WTC11 (cell line): Measurements from ENCODE around the gene RIC3. TPM values are rescaled to one million over a fixed set of nuclear protein-coding genes. Genes with fewer than 3 reads are reported as not detected.

Source experiments
- ATAC-seq: fragments of 200-7000 bp; cut with Tn5 transposase; 2 replicates; pipeline ENCODE4 v1.10.0; 2021; ENCODE audit warnings: mild to moderate bottlenecking, moderate library complexity
- CTCF ChIA-PET: fragments of 300-600 bp; sonication (Branson Sonifier 250); formaldehyde crosslinking; loops from one replicate; lab custom pipeline; 2021; ENCODE audit warnings: antibody characterized with exemption; lab: Charles Lee
- POLR2A ChIA-PET: fragments of 350-600 bp; sonication (Branson Sonifier 250); formaldehyde crosslinking; loops from one replicate; lab custom pipeline; 2021; ENCODE audit warnings: antibody characterized with exemption; lab: Charles Lee
- DNase-seq: peaks from one replicate; pipeline ENCODE4 v3.0.0; 2021; ENCODE audit warnings: low spot score
- H3K27ac Mint-ChIP-seq: 2 replicates; pipeline ENCODE4 v1.8.0; 2021; ENCODE audit warnings: mixed read lengths
- H3K27me3 Mint-ChIP-seq: 2 replicates; pipeline ENCODE4 v1.8.0; 2021; ENCODE audit warnings: low read depth, mild to moderate bottlenecking, moderate library complexity, mixed read lengths
- H3K36me3 Mint-ChIP-seq: 2 replicates; pipeline ENCODE4 v1.8.0; 2021; ENCODE audit warnings: mixed read lengths
- H3K4me1 Mint-ChIP-seq: 2 replicates; pipeline ENCODE4 v1.8.0; 2022; ENCODE audit warnings: mixed read lengths
- H3K4me3 Mint-ChIP-seq: 2 replicates; pipeline ENCODE4 v1.8.0; 2021; ENCODE audit warnings: mild to moderate bottlenecking, moderate library complexity, mixed read lengths
- H3K9me3 Mint-ChIP-seq: 2 replicates; pipeline ENCODE4 v1.8.0; 2021; ENCODE audit warnings: mixed read lengths
- CREM ChIP-seq: sonication (generic); formaldehyde crosslinking; IDR thresholded peaks from 2 replicates; pipeline ENCODE4 v1.8.1; 2022; ENCODE audit warnings: mild to moderate bottlenecking, missing genetic modification reagents, moderate library complexity
- ELF4 ChIP-seq: sonication (generic); formaldehyde crosslinking; IDR thresholded peaks from 2 replicates; pipeline ENCODE4 v1.8.1; 2022; ENCODE audit warnings: low read depth, mild to moderate bottlenecking, moderate library complexity, missing genetic modification reagents
- GRHL2 ChIP-seq: fragments of 250-450 bp; sonication (Bioruptor Pico); IDR thresholded peaks from 2 replicates; pipeline ENCODE4 v1.8.0; 2022; ENCODE audit warnings: mild to moderate bottlenecking, moderate library complexity; ENCODE audit not compliant: insufficient replicate concordance, severe bottlenecking
- IRF2 ChIP-seq: sonication (generic); formaldehyde crosslinking; IDR thresholded peaks from 2 replicates; pipeline ENCODE4 v1.8.0; 2022; ENCODE audit warnings: low read depth, missing genetic modification reagents, borderline replicate concordance
- JUN ChIP-seq: sonication (generic); formaldehyde crosslinking; IDR thresholded peaks from 2 replicates; pipeline ENCODE4 v1.8.0; 2023; ENCODE audit warnings: mild to moderate bottlenecking, missing genetic modification reagents
- MXD4 ChIP-seq: fragments of 250-450 bp; sonication (Bioruptor Pico); IDR thresholded peaks from 2 replicates; pipeline ENCODE4 v1.8.0; 2021; ENCODE audit warnings: mild to moderate bottlenecking, moderate library complexity, borderline replicate concordance
- NFATC4 ChIP-seq: fragments of 250-450 bp; sonication (Bioruptor Pico); IDR thresholded peaks from 2 replicates; pipeline ENCODE4 v1.9.0; 2021; ENCODE audit warnings: mild to moderate bottlenecking
- RELA ChIP-seq: sonication (generic); formaldehyde crosslinking; IDR thresholded peaks from 2 replicates; pipeline ENCODE4 v1.8.1; 2022; ENCODE audit warnings: missing genetic modification reagents, mild to moderate bottlenecking, borderline replicate concordance
- SMAD3 ChIP-seq: sonication (generic); formaldehyde crosslinking; IDR thresholded peaks from 2 replicates; pipeline ENCODE4 v1.8.0; 2022; ENCODE audit warnings: missing genetic modification reagents, mild to moderate bottlenecking, borderline replicate concordance
- ZBTB21 ChIP-seq: sonication (generic); formaldehyde crosslinking; IDR thresholded peaks from 2 replicates; pipeline ENCODE4 v1.8.1; 2023; ENCODE audit warnings: mild to moderate bottlenecking, missing genetic modification reagents, borderline replicate concordance
- ZNF263 ChIP-seq: sonication (generic); formaldehyde crosslinking; IDR thresholded peaks from 2 replicates; pipeline ENCODE4 v1.8.1; 2022; ENCODE audit warnings: low read depth, mild to moderate bottlenecking, moderate library complexity, missing genetic modification reagents
- ZNF317 ChIP-seq: sonication (generic); formaldehyde crosslinking; IDR thresholded peaks from 2 replicates; pipeline ENCODE4 v1.8.1; 2023; ENCODE audit warnings: low read depth, mild to moderate bottlenecking, moderate library complexity, missing genetic modification reagents, borderline replicate concordance
- total RNA-seq: library from RNA; stranded (reverse); gene quantifications from 3 replicates; pipeline ENCODE4 v1.2.3, GENCODE V29; 2021
- TF ChIP-seq, protein P1 (sequence below): sonication (generic); formaldehyde crosslinking; IDR thresholded peaks from 2 replicates; pipeline ENCODE4 v1.8.1; 2023; ENCODE audit warnings: mild to moderate bottlenecking, missing genetic modification reagents
- TF ChIP-seq, protein P2 (sequence below): fragments of 250-450 bp; sonication (Bioruptor Pico); IDR thresholded peaks from 2 replicates; pipeline ENCODE4 v1.9.0; 2021; ENCODE audit warnings: mild to moderate bottlenecking
- TF ChIP-seq, protein P3 (sequence below): sonication (generic); formaldehyde crosslinking; IDR thresholded peaks from 2 replicates; pipeline ENCODE4 v1.8.1; 2022; ENCODE audit warnings: missing genetic modification reagents, borderline replicate concordance
- TF ChIP-seq, protein P4 (sequence below): fragments of 250-450 bp; sonication (Bioruptor Pico); IDR thresholded peaks from 2 replicates; pipeline ENCODE4 v1.9.0; 2021; ENCODE audit warnings: mild to moderate bottlenecking, borderline replicate concordance
- TF ChIP-seq, protein P5 (sequence below): sonication (generic); formaldehyde crosslinking; IDR thresholded peaks from 2 replicates; pipeline ENCODE4 v1.8.1; 2022; ENCODE audit warnings: low read depth, mild to moderate bottlenecking, moderate library complexity, missing genetic modification reagents, borderline replicate concordance
- TF ChIP-seq, protein P6 (sequence below): sonication (generic); formaldehyde crosslinking; IDR thresholded peaks from 2 replicates; pipeline ENCODE4 v1.8.1; 2022; ENCODE audit warnings: low read depth, missing genetic modification reagents, borderline replicate concordance
- TF ChIP-seq, protein P7 (sequence below): fragments of 250-450 bp; sonication (Bioruptor Pico); IDR thresholded peaks from 2 replicates; pipeline ENCODE4 v1.8.0; 2021; ENCODE audit warnings: mild to moderate bottlenecking
- TF ChIP-seq, protein P8 (sequence below): fragments of 250-450 bp; sonication (Bioruptor Pico); IDR thresholded peaks from 2 replicates; pipeline ENCODE4 v2.1.2; 2022; ENCODE audit warnings: mild to moderate bottlenecking, moderate library complexity

Gene RIC3
- total RNA-seq, 1 experiment from 2014 or later: 15.7 TPM

DNA sequence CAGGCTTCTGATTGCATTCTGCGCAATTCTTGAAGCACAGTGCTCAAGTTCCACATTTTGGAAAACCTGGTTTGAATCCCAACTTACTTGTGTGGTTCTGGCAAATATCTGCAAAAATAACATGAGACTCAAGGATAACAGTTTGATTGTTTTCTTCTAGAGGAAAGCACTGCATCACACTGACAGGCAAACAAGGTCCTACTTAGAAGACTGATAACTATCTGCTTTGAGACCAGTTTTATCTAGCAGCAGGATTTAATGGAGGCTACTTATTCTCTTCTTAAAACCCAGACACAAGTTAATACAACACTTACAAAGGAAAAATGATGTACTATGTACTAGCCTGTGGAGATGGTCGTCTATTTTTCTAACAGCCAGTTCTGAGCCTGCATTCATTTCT is 41.4 kb downstream of the RIC3 start:
- no peak overlapping the region for H3K4me3 Mint-ChIP-seq
- POLR2A ChIA-PET: no interaction called here
- ATAC-seq: no peak

DNA sequence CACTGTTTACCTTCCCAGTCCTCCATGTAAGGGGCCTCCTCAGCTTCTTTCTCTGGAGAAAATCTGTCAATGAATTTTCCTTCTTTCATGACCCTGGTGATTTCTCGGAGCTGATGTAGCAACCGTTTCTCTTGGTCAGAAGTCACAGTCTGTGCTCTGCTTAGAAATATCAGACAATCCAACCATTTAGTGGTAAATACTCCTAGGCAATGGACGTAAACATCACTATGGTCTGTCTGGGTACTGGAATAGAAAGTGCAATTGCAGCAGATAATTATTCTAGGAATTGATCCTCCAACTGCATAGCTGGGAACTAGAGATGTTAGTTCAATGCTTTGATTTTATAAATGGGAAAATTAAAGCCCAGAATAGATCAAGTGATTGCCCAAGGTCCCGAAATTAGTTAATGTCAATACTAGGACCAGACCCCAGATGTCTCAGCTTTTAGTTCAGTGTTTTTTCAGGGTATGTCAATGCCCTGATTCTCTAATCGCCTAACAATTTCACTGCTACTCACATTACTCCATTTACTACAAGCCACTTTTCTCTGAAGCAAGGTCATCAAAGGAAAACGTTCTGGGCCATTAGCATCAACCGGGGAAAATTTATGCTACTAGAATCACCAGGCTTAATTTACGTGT is 42.1 kb downstream of the RIC3 start:
- H3K9me3 Mint-ChIP-seq: no peaks in the 10 kb centered on the region
- DNase-seq (no peak), ATAC-seq (no peak)
- H3K4me1 Mint-ChIP-seq: no peaks in the 10 kb centered on the region
- no peak overlapping the region for H3K4me3 Mint-ChIP-seq
- ChIA-PET CTCF (interaction anchor here (1.8 to 2.8 kb wide), 2 partner anchors 28 to 94 kb away, joined by 3 to 10 read pairs; no protein-coding TSS in a partner anchor), POLR2A (no interaction called here)
- H3K27me3 Mint-ChIP-seq: no peaks in the 10 kb centered on the region
- H3K36me3 Mint-ChIP-seq: no peaks in the 10 kb centered on the region; the same call in 1 of the 2 replicates
- no peak overlapping the region for H3K27ac Mint-ChIP-seq
- TF ChIP-seq IRF2 (no peak), GRHL2 (no peak), RELA (CRISPR knock-in tag) (no peak), ELF4 (no peak), MXD4 (CRISPR knock-in tag) (no peak), ZNF317 (CRISPR knock-in tag) (no peak), CREM (CRISPR knock-in tag) (no peak), SMAD3 (CRISPR knock-in tag) (no peak), ZNF263 (CRISPR knock-in tag) (no peak), NFATC4 (CRISPR knock-in tag) (no peak), ZBTB21 (CRISPR knock-in tag) (no peak)
- TF ChIP-seq, protein P1, sequence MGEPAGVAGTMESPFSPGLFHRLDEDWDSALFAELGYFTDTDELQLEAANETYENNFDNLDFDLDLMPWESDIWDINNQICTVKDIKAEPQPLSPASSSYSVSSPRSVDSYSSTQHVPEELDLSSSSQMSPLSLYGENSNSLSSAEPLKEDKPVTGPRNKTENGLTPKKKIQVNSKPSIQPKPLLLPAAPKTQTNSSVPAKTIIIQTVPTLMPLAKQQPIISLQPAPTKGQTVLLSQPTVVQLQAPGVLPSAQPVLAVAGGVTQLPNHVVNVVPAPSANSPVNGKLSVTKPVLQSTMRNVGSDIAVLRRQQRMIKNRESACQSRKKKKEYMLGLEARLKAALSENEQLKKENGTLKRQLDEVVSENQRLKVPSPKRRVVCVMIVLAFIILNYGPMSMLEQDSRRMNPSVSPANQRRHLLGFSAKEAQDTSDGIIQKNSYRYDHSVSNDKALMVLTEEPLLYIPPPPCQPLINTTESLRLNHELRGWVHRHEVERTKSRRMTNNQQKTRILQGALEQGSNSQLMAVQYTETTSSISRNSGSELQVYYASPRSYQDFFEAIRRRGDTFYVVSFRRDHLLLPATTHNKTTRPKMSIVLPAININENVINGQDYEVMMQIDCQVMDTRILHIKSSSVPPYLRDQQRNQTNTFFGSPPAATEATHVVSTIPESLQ (CRISPR knock-in tag): no peak
- TF ChIP-seq, protein P2, sequence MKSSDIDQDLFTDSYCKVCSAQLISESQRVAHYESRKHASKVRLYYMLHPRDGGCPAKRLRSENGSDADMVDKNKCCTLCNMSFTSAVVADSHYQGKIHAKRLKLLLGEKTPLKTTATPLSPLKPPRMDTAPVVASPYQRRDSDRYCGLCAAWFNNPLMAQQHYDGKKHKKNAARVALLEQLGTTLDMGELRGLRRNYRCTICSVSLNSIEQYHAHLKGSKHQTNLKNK (CRISPR knock-in tag): no peak
- TF ChIP-seq, protein P3, sequence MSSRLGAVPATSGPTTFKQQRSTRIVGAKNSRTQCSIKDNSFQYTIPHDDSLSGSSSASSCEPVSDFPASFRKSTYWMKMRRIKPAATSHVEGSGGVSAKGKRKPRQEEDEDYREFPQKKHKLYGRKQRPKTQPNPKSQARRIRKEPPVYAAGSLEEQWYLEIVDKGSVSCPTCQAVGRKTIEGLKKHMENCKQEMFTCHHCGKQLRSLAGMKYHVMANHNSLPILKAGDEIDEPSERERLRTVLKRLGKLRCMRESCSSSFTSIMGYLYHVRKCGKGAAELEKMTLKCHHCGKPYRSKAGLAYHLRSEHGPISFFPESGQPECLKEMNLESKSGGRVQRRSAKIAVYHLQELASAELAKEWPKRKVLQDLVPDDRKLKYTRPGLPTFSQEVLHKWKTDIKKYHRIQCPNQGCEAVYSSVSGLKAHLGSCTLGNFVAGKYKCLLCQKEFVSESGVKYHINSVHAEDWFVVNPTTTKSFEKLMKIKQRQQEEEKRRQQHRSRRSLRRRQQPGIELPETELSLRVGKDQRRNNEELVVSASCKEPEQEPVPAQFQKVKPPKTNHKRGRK (CRISPR knock-in tag): no peak
- TF ChIP-seq, protein P4, sequence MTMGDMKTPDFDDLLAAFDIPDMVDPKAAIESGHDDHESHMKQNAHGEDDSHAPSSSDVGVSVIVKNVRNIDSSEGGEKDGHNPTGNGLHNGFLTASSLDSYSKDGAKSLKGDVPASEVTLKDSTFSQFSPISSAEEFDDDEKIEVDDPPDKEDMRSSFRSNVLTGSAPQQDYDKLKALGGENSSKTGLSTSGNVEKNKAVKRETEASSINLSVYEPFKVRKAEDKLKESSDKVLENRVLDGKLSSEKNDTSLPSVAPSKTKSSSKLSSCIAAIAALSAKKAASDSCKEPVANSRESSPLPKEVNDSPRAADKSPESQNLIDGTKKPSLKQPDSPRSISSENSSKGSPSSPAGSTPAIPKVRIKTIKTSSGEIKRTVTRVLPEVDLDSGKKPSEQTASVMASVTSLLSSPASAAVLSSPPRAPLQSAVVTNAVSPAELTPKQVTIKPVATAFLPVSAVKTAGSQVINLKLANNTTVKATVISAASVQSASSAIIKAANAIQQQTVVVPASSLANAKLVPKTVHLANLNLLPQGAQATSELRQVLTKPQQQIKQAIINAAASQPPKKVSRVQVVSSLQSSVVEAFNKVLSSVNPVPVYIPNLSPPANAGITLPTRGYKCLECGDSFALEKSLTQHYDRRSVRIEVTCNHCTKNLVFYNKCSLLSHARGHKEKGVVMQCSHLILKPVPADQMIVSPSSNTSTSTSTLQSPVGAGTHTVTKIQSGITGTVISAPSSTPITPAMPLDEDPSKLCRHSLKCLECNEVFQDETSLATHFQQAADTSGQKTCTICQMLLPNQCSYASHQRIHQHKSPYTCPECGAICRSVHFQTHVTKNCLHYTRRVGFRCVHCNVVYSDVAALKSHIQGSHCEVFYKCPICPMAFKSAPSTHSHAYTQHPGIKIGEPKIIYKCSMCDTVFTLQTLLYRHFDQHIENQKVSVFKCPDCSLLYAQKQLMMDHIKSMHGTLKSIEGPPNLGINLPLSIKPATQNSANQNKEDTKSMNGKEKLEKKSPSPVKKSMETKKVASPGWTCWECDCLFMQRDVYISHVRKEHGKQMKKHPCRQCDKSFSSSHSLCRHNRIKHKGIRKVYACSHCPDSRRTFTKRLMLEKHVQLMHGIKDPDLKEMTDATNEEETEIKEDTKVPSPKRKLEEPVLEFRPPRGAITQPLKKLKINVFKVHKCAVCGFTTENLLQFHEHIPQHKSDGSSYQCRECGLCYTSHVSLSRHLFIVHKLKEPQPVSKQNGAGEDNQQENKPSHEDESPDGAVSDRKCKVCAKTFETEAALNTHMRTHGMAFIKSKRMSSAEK (CRISPR knock-in tag): no peak
- TF ChIP-seq, protein P5, sequence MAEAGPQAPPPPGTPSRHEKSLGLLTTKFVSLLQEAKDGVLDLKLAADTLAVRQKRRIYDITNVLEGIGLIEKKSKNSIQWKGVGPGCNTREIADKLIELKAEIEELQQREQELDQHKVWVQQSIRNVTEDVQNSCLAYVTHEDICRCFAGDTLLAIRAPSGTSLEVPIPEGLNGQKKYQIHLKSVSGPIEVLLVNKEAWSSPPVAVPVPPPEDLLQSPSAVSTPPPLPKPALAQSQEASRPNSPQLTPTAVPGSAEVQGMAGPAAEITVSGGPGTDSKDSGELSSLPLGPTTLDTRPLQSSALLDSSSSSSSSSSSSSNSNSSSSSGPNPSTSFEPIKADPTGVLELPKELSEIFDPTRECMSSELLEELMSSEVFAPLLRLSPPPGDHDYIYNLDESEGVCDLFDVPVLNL: no peak
- TF ChIP-seq, protein P6, sequence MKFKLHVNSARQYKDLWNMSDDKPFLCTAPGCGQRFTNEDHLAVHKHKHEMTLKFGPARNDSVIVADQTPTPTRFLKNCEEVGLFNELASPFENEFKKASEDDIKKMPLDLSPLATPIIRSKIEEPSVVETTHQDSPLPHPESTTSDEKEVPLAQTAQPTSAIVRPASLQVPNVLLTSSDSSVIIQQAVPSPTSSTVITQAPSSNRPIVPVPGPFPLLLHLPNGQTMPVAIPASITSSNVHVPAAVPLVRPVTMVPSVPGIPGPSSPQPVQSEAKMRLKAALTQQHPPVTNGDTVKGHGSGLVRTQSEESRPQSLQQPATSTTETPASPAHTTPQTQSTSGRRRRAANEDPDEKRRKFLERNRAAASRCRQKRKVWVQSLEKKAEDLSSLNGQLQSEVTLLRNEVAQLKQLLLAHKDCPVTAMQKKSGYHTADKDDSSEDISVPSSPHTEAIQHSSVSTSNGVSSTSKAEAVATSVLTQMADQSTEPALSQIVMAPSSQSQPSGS (CRISPR knock-in tag): no peak
- TF ChIP-seq, protein P7, sequence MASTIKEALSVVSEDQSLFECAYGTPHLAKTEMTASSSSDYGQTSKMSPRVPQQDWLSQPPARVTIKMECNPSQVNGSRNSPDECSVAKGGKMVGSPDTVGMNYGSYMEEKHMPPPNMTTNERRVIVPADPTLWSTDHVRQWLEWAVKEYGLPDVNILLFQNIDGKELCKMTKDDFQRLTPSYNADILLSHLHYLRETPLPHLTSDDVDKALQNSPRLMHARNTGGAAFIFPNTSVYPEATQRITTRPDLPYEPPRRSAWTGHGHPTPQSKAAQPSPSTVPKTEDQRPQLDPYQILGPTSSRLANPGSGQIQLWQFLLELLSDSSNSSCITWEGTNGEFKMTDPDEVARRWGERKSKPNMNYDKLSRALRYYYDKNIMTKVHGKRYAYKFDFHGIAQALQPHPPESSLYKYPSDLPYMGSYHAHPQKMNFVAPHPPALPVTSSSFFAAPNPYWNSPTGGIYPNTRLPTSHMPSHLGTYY (CRISPR knock-in tag): no peak
- TF ChIP-seq, protein P8, sequence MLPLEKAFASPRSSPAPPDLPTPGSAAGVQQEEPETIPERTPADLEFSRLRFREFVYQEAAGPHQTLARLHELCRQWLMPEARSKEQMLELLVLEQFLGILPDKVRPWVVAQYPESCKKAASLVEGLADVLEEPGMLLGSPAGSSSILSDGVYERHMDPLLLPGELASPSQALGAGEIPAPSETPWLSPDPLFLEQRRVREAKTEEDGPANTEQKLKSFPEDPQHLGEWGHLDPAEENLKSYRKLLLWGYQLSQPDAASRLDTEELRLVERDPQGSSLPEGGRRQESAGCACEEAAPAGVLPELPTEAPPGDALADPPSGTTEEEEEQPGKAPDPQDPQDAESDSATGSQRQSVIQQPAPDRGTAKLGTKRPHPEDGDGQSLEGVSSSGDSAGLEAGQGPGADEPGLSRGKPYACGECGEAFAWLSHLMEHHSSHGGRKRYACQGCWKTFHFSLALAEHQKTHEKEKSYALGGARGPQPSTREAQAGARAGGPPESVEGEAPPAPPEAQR (CRISPR knock-in tag): no peak

More for the DNA sequence above, 41.4 kb downstream of the RIC3 start:
- no peak overlapping the region; the same call in 1 of the 2 replicates for H3K27ac Mint-ChIP-seq
- CTCF ChIA-PET: interaction anchor here (1.8 to 2.8 kb wide), 2 partner anchors 28 to 94 kb away, joined by 3 to 10 read pairs; no protein-coding TSS in a partner anchor
- H3K4me1 Mint-ChIP-seq: no peaks in the 10 kb centered on the region
- no peak for TF ChIP-seq JUN (CRISPR knock-in tag)
- DNase-seq: no peak
- no peaks in the 10 kb centered on the region for H3K36me3 Mint-ChIP-seq
- no peaks in the 10 kb centered on the region for H3K27me3 Mint-ChIP-seq
- H3K9me3 Mint-ChIP-seq: no peaks in the 10 kb centered on the region
